HG03521 (cell line): ENCODE data around the gene RTN4R.

ENCODE experiments used
- ATAC-seq: cut with Tn5 transposase; IDR thresholded peaks from one replicate; pipeline ENCODE4 v1.9.1; 2021; ENCODE audit warnings: mild to moderate bottlenecking, moderate library complexity; ENCODE audit not compliant: unreplicated experiment

RTN4R gene

GRCh38 chr22:20258584-20259326, 9.4 kb downstream of the RTN4R start:
- no peak for ATAC-seq

DNA sequence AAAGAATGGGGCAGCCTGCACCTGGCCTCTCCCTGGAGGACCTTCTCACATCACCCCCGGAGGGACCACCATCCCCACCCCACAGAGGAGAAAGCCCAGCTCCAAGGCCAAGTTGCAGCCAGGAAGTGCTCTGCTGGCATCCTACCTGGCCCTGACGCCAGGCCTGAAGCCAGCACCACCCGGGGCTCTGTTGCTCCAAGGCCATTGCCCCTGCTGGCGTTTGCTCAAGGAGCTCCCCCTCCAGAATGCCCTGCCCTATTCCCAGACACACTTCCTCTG, 10.2 kb downstream of the RTN4R start:
- no peak for ATAC-seq

DNA sequence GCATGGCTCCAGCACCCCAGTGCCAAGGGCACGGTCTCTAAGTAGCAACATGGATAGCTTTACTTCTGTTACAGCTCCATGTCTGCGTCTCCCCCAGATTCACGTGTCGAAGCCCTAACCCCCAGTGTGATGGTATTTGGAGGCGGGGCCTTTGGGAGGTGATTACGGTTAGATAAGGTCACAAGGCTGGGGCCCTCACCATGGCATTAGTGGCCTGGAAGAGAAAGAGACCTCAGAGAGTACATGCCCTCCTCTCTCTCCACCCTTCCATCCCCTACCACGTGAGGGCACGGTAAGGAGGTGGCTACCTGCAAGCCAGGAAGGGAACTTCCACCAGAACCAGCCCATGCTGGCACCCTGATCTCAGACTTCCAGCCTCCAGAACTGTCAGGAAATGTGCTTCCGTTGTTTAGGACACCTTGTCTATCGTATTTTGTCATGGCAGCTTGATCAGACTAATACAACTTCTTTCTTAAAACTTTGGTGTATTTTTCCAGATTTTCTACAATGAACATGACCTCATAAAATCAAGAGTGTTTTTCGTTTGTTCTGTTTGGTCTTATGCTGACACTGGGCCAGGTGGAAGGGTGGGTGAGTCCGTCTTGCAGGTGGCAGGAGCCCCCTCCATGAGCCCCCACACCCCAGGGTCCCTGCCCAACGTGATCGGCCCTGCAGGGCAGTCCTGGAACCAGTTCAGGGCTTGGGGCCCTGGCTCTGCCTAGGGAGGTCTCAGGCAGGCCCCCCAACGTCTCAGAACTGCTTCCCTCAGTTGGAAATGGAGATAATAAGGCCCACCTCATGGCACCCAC, 10.7 kb downstream of the RTN4R start:
- ATAC-seq, result no peak

GRCh38 chr22:20256551-20257211, 11.4 kb downstream of the RTN4R start:
- ATAC-seq, result no peak

DNA sequence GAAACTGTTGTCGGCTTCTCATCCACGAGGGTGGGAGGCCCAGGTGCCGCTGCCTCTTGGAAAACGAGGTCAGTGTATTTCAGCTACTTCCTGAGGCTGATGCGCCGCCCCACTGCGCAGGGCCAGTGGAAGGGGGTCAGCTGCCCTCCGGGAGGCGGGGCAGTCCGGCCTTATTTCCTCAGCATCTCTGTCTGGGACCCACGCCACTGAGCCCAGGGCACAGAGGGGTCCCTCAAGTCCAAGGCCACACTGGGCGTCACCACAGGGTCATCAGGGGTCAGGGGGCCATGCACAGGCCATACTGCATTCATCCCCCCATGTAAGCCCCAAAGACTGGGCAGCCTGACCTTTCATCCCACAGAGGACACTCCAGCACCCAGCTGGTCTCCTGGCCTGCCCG, 12.1 kb downstream of the RTN4R start:
- no peak for ATAC-seq

GRCh38 chr22:20254975-20255946, 12.9 kb downstream of the RTN4R start:
- ATAC-seq, result no peak

DNA sequence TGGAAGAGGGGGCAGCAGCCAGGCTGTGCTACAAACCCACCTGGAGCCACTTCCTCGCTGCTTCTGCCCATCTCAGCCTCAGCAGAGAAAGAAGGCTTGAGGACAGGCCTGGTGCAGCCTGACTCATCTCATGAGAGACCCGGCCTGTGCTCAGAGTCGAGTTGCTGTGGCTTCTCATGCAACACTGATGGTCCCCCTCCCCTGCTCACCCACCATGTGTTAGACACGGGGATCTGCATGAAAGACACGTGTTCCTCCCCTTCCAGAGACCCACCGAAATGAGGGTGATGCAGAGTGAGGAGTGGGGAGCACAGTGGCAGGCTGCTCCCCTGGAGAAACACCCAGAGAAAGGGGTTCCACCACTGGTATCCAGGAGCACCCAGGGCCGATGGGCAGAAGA, 15.0 kb downstream of the RTN4R start:
- ATAC-seq, result no peak

DNA sequence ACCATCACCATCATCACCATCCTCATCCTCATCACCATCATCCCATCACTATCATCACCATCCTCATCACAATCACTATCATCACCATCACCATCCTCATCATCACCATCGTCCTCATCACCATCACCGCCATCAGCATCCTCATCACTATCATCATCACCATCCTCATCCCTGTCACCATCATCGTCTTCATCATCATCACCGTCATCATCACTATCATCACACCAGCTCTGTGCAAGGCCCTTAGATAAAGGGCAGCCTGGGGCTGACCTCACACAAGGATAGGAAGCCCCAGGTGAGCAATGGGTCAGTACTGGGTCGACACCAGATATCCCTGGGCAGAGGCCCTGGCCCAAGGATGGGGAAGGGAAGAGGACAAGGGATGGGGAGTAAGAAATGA, 16.1 kb downstream of the RTN4R start:
- ATAC-seq, result no peak

GRCh38 chr22:20251491-20251890, 16.6 kb downstream of the RTN4R start:
- no peak for ATAC-seq

DNA sequence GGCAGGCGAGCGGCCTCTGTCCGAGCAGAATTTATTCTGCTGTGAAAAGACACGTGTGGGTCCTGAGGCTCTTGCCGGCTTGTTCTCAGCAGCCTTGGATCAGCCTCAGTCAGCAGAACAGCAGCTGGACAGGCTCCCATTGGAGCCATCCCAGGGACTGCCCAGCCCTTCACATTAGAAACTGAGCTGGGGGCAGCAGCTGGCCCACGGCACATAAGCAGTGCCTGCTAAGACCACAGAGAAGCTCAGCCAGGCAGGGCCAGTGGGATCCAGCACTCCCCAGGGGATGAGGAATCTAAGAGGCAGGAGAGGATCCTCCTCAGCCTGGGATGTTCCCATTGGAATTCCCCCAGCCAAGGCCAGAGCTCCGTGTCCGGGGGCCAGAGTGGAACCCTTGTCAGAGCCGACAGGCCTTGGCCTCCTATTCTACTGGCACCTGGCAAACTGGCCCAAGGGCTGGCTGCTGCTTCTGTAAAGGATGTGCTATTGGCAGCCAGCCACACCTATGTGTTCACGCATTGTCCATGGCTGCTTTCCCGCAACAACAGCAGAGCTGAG, 18.2 kb downstream of the RTN4R start:
- no peak for ATAC-seq

GRCh38 chr22:20248461-20248978, 19.6 kb downstream of the RTN4R start:
- ATAC-seq, result no peak

- ATAC-seq, result no peak
Observed at GRCh38 chr22:20247608-20248171, 20.4 kb downstream of the RTN4R start.

DNA sequence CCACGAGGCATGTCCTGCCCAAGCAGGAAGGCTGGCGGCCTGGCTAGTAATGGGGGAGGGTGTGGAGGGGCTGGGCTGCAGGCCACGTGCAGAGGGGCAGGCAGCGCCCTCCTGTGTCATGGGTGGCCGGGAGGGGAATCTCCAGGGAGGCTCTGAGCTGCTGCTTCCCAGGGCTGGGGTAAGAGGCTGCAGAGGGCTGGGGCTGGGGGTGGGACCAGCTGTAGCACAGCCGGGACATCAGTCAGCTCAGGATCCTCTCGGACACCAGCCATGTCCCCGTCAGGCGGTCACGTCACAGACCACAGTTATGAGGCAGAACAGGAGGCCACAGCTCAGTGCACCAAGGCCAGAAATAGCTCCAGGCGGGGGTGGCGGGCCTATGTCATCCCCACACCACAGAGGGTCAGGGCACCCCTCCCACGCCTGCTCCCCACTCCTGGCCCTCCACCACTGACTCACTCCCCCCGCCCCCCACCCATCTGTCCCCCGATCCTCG, 21.1 kb downstream of the RTN4R start:
- no peak for ATAC-seq

DNA sequence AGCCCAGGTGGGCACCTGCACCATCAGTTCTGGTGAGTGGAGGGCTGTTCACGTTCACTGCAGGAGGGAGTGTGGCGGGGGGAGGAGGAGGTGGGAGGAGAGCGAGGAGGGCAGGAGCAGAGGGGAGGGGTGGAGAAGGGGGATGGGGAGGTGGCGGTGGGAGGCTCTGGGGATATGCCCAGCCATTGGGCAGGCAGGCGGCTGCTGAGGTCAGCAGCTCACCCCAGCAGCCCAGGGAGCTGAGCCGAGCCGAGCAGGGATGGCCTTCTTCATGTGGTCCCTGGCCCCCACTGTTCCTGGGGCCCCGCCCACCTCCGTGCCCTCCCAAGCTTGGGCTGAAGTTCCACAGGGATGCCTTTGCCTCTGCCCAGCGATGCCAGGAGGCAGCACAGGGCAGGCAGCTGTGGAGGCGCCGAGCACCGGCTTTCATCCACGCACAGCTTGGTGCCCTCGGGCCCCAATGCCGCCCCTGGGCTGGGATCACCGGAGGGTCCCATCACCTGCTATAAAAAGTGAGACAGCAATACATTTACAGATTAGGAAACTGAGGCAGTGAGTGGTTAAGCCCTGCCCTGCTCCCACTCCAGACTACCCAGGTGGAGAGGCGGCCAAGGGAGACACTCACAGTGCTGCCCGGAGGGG, 21.6 kb downstream of the RTN4R start:
- ATAC-seq, result no peak

DNA sequence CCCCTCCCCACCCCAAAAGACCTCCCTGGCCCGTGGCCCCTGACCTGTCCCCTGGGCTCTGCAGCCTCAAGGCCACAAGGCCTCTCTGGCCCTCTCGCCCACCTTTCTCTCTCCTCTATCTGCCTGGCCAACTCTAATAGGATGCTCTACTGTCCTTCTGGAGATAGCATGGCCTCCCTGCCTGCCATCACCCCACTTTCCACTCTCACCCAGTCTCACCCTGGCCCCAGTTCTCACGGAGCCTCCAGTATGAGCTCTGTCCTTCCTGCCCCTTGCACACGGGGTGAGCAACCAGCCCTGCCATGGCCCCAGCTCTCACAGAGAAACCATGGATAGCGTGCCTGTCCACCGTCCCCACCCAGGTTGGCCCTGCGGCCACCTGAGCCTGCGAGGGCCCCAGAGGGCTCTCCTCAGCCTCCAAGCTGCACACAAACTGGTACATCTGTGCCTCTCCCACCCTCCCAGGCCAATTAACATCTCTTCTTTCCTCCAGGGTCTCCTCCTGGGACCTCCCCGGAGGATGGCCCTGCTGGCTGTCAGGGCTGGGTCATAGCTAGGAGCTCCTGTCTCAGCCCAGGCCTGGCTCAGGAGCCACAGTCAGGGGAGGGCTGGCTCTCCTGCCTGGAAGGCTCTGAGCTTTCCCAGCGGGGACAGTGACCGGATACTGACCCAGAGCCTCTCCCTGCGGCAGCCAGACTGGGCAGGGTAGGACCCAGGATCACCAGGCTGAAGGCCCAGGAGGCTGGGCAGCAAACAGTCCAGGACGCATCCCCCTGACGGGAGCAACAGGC, 22.3 kb downstream of the RTN4R start:
- no peak for ATAC-seq

DNA sequence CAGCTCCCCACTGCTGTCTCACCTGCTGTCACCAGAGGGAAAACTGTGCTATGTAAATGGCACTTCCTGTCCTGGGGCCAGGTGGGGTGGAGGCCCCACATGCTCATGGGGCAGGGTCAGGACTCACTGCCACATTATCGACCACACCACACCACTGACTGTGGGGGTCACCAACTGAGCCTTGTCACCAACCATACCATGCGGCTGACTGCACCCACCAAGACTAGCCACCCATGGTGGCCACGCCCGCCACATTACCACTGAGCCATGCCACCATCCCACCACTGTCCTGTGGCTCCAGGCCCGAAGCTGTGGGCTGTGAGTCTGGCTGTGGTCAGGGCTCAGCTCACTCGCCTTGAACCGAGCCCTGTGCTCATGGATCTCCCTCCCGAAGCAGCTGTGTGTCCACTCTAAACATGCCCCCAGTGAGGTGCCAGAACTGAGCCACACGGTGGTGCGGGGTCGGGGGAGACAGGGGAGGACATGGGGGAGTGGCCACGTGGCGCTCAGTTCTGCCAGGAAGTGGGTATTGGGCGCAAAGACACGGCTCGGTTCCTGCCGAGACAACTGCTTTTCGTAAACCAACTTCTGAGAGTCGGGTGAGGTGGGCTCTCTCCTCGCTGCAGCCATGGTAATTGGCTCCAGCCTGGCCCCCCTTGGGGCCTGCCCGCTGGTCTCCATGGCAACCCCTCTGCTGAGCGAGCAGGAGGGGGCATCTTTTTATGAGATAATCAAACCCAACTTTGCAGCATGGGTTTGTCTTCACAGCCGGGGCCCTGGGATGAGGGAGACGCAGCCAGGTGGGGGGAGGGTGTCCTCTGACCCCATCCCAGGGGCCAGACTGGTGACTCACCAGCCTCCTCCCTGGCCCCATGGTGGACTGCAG, 23.2 kb downstream of the RTN4R start:
- no peak for ATAC-seq

DNA sequence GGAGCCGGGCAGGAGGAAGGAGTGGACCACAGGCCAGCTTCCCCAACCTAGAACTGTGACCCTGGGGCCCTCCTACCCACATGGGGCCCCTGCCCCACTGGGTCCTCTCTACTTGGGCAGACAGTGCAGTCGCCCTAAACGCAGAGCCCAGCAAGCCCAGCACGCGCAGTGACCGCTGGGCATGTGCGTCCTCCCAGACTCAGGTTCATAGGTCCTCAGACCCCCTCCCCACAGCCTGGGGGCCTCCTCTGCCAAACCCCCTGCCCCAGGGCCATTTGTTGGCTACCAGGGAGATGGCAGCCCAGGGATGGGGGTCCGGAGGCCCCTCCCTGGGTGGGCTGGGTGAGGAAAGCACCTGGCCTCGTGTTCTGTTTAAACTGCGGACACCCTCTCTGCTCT, 23.9 kb downstream of the RTN4R start:
- no peak for ATAC-seq
